OCI-M2 (cell line): ENCODE data around the gene DNAH11.
"Not testable (repeated sequence)": the region's sequence is repeated elsewhere in the genome, so short reads cannot be mapped to it uniquely, and the experiment has no call there.

Experiments
- DNase-seq: peaks from one replicate; lab custom pipeline; 2025; ENCODE audit not compliant: unreplicated experiment; lab: John Stamatoyannopoulos, UW

Gene DNAH11, protein sequence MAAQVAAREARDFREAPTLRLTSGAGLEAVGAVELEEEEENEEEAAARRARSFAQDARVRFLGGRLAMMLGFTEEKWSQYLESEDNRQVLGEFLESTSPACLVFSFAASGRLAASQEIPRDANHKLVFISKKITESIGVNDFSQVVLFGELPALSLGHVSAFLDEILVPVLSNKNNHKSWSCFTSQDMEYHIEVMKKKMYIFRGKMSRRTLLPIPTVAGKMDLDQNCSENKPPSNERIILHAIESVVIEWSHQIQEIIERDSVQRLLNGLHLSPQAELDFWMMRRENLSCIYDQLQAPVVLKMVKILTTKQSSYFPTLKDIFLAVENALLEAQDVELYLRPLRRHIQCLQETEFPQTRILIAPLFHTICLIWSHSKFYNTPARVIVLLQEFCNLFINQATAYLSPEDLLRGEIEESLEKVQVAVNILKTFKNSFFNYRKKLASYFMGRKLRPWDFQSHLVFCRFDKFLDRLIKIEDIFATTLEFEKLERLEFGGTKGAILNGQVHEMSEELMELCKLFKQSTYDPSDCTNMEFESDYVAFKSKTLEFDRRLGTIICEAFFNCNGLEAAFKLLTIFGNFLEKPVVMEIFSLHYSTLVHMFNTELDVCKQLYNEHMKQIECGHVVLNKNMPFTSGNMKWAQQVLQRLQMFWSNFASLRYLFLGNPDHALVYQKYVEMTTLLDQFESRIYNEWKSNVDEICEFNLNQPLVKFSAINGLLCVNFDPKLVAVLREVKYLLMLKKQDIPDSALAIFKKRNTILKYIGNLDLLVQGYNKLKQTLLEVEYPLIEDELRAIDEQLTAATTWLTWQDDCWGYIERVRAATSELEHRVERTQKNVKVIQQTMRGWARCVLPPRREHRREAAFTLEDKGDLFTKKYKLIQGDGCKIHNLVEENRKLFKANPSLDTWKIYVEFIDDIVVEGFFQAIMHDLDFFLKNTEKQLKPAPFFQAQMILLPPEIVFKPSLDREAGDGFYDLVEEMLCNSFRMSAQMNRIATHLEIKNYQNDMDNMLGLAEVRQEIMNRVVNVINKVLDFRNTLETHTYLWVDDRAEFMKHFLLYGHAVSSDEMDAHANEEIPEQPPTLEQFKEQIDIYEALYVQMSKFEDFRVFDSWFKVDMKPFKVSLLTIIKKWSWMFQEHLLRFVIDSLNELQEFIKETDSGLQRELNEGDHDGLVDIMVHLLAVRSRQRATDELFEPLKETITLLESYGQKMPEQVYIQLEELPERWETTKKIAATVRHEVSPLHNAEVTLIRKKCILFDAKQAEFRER (N-terminal part only)

DNA sequence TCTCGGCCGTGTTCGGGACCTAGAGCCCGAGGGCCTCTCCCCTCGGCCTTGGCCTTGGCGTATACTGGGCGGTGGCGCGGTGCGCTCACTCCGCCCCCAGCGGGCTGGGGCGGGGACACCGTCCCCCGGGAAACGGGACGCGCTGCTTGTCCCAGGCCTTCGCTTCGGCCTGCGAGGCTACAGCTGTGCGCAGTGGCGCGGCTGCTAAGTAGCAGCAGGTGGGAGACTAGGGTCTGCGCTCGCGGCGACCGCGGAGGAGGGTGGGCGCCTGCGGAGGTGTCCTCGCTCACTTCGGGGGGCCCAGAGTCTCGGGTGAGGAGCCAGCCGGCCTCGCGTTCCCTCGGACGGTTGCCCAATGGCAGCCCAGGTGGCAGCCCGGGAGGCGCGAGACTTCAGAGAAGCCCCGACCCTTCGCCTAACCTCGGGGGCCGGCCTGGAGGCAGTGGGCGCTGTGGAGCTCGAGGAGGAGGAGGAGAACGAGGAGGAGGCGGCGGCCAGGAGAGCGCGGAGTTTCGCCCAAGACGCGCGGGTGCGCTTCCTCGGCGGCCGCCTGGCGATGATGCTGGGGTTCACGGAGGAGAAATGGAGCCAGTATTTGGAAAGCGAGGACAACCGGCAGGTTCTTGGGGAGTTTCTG lies at the start of gene DNAH11:
Gene DNAH11, plus strand, starts transcription at position 149 of the 637 bp plus-strand sequence. Its CDS starts 207 bp downstream, at position 356.
- DNase-seq, result no peak

GRCh38 chr7:21495731-21496130 lies 47.1 kb upstream of the DNAH11 start:
- no peak for DNase-seq

- no peak for DNase-seq
These were observed 45.8 kb upstream of the DNAH11 start for GRCh38 chr7:21497072-21497471.

DNA sequence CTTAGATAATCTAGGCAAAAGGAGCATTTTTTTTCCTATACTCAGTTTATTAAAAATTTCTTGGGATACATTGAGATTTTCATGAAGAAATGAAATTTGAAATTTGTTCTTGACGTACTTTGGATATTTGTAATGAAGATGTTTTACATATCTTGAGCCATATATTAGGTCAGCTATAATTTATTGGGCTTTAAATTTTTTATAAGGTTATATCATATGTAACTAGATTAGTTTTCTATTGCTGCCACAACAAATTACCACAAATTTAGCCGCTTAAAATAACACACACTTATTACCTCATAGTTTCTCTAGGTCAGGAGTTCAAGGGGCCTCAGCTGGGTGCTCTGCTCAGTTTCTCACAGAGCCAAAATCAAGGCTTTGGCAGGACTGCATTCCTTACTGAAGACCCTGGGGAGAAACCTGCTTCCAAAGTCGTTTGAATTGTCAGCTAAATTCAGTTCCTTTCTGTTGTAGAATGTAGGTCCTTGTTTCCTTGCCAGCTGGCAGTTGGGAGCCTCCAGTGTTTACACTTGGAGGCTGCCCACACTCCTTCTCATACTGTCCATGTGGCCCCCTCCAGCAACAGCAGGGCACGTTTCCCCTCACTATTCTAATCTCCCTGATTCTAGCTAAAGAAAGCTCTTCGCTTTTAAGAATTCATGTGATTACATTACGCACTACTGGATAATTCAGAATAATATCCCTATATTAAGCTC lies 42.6 kb upstream of the DNAH11 start:
- DNase-seq, result no peak

GRCh38 chr7:21504021-21504420 lies 38.8 kb upstream of the DNAH11 start:
- DNase-seq, result no peak

- DNase-seq, result no peak
These were observed 35.1 kb upstream of the DNAH11 start for GRCh38 chr7:21507627-21508343.

- DNase-seq, result no peak
These were observed 34.3 kb upstream of the DNAH11 start for GRCh38 chr7:21508538-21508937.

GRCh38 chr7:21514062-21514461 lies 28.8 kb upstream of the DNAH11 start:
- DNase-seq, result no peak

DNA sequence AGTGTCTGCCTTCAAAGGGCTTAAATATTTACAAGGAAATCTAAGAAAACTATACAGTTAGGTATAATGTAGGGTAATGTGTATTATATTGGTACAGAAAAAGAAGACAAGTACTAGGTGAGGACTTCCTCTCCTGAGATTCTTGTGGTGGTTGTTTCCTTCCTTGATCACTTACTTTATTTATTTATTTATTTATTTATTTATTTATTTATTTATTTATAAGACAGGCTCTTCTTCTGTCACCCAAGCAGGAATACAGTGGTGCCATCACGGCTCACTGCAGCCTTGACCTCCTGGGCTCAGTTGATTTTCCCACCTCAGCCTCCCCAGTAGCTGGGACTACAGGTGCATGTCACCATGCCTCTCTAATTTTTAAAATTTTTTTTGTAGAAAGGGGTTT lies 18.2 kb upstream of the DNAH11 start:
- no peak for DNase-seq

DNA sequence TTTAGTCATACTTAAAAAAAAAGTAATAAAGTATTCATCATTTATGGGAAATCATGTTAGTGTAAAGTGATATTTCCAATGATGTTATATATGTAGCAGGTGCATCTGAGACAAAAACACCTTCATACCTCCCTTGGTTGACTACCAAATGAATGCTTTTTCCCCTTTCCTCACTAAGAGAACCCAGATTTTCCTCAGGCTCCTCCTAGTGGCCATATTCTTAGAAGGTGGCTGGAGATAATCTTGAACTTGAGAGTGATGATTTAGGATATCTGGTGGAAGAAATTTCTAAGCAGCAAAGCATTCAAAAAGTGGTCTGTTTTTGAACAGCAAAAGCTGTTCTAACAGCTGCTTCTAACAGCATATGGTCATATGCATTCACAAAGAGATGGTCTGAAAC lies 16.8 kb upstream of the DNAH11 start:
- no peak for DNase-seq

DNA sequence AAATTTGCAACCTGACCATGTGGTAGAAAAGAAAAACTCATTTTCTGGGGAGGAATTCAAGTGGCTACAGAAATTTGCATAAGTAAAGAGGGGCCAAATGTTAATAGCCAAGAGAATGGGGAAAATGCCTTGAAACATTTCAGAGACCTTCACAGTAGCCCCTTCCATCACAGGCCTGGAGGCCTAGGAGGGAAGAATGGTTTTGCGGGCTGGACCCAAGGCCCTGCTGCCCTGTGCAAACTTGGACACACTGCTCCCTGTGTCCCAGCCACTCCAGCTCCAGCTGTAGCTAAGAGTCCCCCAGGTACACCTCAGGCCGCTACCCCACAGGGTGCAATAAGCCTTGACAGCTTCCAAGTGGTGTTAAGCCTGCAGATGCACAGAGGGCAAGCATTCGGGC lies 16.4 kb upstream of the DNAH11 start:
- no peak for DNase-seq

- DNase-seq, result not testable (repeated sequence)
These were observed 10.4 kb upstream of the DNAH11 start for GRCh38 chr7:21532485-21532884.

DNA sequence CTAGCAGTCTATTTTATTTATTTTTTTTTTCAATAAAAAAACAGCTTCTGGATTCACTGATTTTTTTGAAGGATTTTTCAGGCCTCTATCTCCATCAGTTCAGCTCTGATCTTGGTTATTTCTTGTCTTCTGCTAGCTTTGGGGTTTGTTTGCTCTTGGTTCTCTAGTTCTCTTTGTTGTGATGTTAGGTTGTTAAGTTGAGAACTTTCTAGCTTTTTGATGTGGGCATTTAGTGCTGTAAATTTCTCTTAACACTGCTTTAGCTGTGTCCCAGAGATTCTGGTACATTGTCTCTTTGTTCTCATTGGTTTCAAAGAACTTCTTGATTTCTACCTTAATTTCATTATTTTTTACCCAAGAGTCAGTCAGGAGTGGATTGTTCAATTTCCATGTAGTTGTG lies 9.2 kb upstream of the DNAH11 start:
- DNase-seq, result not testable (repeated sequence)

DNA sequence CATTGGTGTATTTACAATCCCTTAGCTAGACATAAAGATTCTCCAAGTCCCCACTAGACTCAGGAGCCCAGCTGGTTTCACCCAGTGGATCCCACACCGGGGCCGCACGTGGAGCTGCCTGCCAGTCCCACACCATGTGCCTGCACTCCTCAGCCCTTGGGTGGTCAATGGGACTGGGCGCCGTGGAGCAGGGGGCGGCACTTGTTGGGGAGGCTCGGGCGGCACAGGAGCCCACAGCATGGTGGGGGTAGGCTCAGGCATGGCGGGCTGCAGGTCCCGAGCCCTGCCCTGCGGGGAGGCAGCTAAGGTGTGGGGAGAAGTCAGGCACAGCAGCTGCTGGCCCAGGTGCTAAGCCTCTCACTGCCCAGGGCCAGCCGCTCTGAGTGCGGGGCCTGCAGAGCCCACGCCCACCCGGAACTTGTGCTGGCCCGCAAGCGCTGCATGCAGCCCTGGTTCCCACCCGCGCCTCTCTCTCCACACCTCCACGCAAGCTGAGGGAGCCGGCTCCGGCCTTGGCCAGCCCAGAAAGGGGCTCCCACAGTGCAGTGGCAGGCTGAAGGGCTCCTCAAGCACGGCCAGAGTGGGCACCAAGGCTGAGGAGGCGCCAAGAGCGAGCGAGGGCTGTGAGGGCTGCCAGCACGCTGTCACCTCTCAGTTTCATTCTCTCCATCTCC lies 6.3 kb upstream of the DNAH11 start:
- DNase-seq, result not testable (repeated sequence)

DNA sequence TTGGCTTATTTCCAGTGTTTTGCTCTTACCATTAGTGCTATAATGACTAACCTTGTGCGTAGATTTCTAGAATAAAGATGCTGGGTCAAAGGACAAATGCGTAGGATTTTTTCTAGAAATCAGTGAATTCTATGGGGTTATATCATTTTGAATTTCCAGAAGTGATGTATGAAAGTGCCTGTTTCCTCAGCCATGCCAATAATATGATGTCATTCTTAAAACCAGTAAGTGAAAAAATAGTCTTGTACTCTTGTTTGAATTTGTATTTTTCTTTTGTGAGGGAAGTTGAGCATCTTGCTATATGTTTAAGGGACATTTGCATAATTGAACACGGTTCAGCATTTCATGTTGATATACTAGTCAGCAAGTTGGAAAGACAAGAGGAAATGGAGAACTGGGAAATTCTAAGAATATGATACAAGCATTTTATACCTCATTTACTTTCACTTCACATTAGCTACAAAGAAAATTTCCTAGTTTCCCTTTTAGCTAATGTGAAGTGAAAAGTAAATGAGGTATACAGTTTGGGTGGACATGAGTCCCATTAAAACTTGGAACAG lies 3.8 kb upstream of the DNAH11 start:
- DNase-seq, result no peak

DNA sequence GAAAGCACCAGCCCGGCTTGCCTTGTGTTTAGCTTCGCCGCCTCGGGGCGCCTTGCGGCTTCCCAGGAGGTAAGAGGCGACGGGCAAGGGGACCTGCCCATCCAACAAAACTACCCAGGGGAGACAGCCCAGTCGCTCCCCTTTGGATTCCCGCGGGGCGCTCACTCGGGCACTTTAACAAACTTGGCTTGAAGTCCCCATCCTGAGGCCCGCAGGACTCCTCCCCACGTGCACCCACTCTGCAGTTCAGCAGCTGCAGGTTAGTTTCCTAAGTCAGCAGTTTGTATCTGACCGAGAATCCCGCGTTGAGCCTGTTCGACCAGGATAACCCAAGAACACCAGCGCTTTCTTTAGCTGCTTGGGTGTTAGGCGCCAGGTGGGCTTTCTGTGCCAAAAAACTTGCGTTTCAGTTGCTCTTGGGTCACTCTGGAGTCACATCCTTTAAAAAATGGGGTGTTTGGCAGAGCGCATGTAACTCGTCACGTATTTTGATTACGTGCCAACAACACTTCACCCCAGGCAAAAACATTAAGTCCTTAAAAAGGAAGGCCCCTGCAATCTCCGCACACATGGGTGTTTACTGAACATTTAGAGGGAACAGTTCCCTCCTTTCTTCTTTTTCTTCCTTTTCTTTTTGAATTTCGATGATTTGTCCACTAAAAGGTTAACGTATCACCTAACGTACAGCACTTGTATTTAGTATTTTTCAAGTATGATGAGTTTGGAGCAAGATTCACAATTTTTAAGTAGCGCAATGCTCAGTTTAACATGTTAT lies 876 bp downstream of the DNAH11 start:
- no peak for DNase-seq

- DNase-seq, result no peak
These were observed 1.4 kb downstream of the DNAH11 start for GRCh38 chr7:21544303-21544656.

DNA sequence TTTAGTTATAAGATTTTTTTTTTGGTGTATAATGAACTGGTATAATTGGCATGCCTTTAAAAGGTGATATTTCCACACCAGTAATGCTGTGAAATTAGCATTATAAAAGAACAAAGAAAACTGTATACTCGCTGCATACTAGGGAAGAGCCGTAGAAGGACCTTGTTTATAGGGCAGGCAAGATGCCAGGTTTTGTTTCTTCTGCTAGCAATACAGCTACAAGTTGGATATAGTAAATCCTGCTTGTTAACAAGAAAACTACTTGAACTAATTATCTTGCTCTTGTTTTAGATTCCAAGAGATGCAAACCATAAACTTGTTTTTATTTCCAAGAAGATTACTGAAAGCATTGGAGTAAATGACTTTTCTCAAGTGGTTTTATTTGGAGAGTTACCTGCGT lies 1.9 kb downstream of the DNAH11 start:
- no peak for DNase-seq
